ENCODE results near the gene SRPK3.

The SRPK3 gene

GRCh38 chrX:153769158-153769864 lies 11.5 kb upstream of the SRPK3 start:
- TF ChIP-seq, protein P1, sequence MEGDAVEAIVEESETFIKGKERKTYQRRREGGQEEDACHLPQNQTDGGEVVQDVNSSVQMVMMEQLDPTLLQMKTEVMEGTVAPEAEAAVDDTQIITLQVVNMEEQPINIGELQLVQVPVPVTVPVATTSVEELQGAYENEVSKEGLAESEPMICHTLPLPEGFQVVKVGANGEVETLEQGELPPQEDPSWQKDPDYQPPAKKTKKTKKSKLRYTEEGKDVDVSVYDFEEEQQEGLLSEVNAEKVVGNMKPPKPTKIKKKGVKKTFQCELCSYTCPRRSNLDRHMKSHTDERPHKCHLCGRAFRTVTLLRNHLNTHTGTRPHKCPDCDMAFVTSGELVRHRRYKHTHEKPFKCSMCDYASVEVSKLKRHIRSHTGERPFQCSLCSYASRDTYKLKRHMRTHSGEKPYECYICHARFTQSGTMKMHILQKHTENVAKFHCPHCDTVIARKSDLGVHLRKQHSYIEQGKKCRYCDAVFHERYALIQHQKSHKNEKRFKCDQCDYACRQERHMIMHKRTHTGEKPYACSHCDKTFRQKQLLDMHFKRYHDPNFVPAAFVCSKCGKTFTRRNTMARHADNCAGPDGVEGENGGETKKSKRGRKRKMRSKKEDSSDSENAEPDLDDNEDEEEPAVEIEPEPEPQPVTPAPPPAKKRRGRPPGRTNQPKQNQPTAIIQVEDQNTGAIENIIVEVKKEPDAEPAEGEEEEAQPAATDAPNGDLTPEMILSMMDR (conservative IDR thresholded peaks at IDR 0.05; ENCODE audit: low read depth, low read length): no peak
- no peak for DNase-seq (ENCODE audit: low read depth)
- no peak overlapping the region for H3K4me3 ChIP-seq (ENCODE audit: low read depth, low read length)

DNA sequence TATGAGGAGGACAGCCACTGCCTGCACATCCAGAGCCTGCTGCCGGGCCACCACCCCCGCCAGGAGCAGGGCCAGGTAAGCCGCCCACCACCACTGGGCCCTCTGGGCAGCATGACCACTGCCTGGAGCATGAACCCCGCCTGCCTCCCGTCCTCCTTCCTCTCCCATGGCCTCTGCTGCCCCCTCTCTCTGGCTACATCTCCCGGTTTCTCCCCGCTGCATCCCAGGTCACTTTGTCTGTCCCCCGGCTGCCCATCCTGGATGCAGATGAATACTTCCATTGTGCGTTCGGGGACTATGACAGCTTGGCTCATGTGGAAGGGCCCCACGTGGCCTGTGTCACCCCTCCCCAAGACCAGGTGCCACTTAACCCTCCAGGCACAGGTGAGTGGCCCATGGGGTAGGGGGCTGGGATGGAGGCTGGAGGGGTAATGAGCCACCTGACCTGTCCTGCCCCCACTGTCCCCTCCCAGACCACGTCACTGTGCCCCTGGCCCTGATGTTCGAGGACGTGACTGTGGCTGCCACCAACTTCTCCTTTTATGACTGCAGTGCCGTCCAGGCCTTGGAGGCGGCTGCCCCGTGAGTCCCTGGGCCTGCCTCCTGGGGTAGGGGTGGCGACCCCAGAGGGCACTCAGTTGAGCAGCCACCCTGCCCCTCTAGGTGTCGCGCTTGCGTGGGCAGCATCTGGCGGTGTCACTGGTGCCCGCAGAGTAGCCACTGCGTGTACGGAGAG lies 10.8 kb upstream of the SRPK3 start:
- no peak for DNase-seq (ENCODE audit: low read depth)
- TF ChIP-seq, protein P1 (conservative IDR thresholded peaks at IDR 0.05; ENCODE audit: low read depth, low read length): no peak
- no peak overlapping the region for H3K4me3 ChIP-seq (ENCODE audit: low read depth, low read length)

GRCh38 chrX:153770601-153771414 lies 10.0 kb upstream of the SRPK3 start:
- TF ChIP-seq, protein P1 (conservative IDR thresholded peaks at IDR 0.05; ENCODE audit: low read depth, low read length): no peak
- no peak for DNase-seq (ENCODE audit: low read depth)
- H3K4me3 ChIP-seq (ENCODE audit: low read depth, low read length): no peak overlapping the region

GRCh38 chrX:153771415-153772315 lies 9.2 kb upstream of the SRPK3 start:
- no peak for DNase-seq (ENCODE audit: low read depth)
- TF ChIP-seq, protein P1 (conservative IDR thresholded peaks at IDR 0.05; ENCODE audit: low read depth, low read length): no peak
- H3K4me3 ChIP-seq (ENCODE audit: low read depth, low read length): no peak overlapping the region

GRCh38 chrX:153772316-153773217 lies 8.3 kb upstream of the SRPK3 start:
- no peak for DNase-seq (ENCODE audit: low read depth)
- H3K4me3 ChIP-seq (ENCODE audit: low read depth, low read length): no peak overlapping the region
- TF ChIP-seq, protein P1 (conservative IDR thresholded peaks at IDR 0.05; ENCODE audit: low read depth, low read length): no peak

Data from choroid plexus epithelial cell (primary cell).